HepG2 (cell line): ENCODE results near the gene CACNA1C. TPM values are rescaled to one million over a fixed set of nuclear protein-coding genes. Genes with fewer than 3 reads are reported as not detected.
A peak's percentile ranks its signal among the peaks of the same experiment; 100 is the strongest.

Experiments
- AHDC1 ChIP-seq: sonication (generic); formaldehyde crosslinking; IDR thresholded peaks from 2 replicates; pipeline ENCODE4 v1.5.1; 2020; ENCODE audit warnings: mild to moderate bottlenecking, missing genetic modification reagents, borderline replicate concordance
- ATF3 ChIP-seq: sonication (generic); formaldehyde crosslinking; IDR thresholded peaks from 2 replicates; pipeline ENCODE4 v1.4.0; 2020; ENCODE audit warnings: missing genetic modification reagents
- BHLHE40 ChIP-seq: IDR thresholded peaks from 2 replicates; pipeline ENCODE4 v1.6.1; 2011; ENCODE audit warnings: low read length, improper control_type of control experiment
- DPF2 ChIP-seq: sonication (generic); formaldehyde crosslinking; IDR thresholded peaks from 2 replicates; pipeline ENCODE4 v1.4.0; 2020; ENCODE audit warnings: mild to moderate bottlenecking, low read depth, missing genetic modification reagents, borderline replicate concordance
- ELF1 ChIP-seq: sonication (generic); formaldehyde crosslinking; IDR thresholded peaks from 2 replicates; pipeline ENCODE4 v1.4.0; 2020; ENCODE audit warnings: missing genetic modification reagents
- ELF3 ChIP-seq: IDR thresholded peaks from 2 replicates; pipeline ENCODE4 v1.6.1; 2016; ENCODE audit warnings: missing genetic modification reagents, missing compliant biosample characterization
- FOSL1 ChIP-seq: sonication (generic); formaldehyde crosslinking; IDR thresholded peaks from 2 replicates; pipeline ENCODE4 v1.9.0; 2021; ENCODE audit warnings: missing genetic modification reagents, borderline replicate concordance
- FOXO1 ChIP-seq: sonication (generic); formaldehyde crosslinking; IDR thresholded peaks from 2 replicates; pipeline ENCODE4 v1.4.0; 2020; ENCODE audit warnings: missing genetic modification reagents
- HMG20A ChIP-seq: IDR thresholded peaks from 2 replicates; pipeline ENCODE4 v1.6.1; 2016; ENCODE audit warnings: borderline replicate concordance
- HNF4A ChIP-seq: sonication (generic); formaldehyde crosslinking; IDR thresholded peaks from 2 replicates; pipeline ENCODE4 v1.4.0; 2020; ENCODE audit warnings: missing genetic modification reagents
- HNRNPK ChIP-seq: fragments of 200-400 bp; formaldehyde crosslinking; IDR thresholded peaks from 2 replicates; pipeline ENCODE4 v1.6.1; 2018; ENCODE audit warnings: low read length, low read depth, moderate library complexity, mild to moderate bottlenecking; ENCODE audit not compliant: poor library complexity, severe bottlenecking
- HOXA3 ChIP-seq: sonication (generic); formaldehyde crosslinking; IDR thresholded peaks from 2 replicates; pipeline ENCODE4 v1.5.0; 2020; ENCODE audit warnings: missing genetic modification reagents
- IRF2 ChIP-seq: IDR thresholded peaks from 2 replicates; pipeline ENCODE4 v1.6.1; 2018; ENCODE audit warnings: missing genetic modification reagents, missing compliant biosample characterization
- JUN ChIP-seq: sonication (generic); formaldehyde crosslinking; IDR thresholded peaks from 2 replicates; pipeline ENCODE4 v1.4.0; 2020; ENCODE audit warnings: mild to moderate bottlenecking, missing genetic modification reagents
- LCORL ChIP-seq, 2 experiments: fragments of 450-650 bp in 1 of 2; sonication (generic) in 1 of 2; formaldehyde crosslinking in 1 of 2; IDR thresholded peaks; 2 replicates each; pipeline versions ENCODE4 v1.5.0 to v1.6.1; 2017 to 2020; ENCODE audit warnings: antibody characterized with exemption in 1 of 2, missing genetic modification reagents in 1 of 2
- RXRA ChIP-seq: sonication (generic); formaldehyde crosslinking; IDR thresholded peaks from 2 replicates; pipeline ENCODE4 v1.5.1; 2020; ENCODE audit warnings: missing genetic modification reagents
- TBX3 ChIP-seq: fragments of 450-650 bp; IDR thresholded peaks from 2 replicates; pipeline ENCODE4 v1.6.1; 2017; ENCODE audit warnings: antibody characterized with exemption, mild to moderate bottlenecking, inconsistent platforms, borderline replicate concordance
- TEAD3 ChIP-seq: optimal IDR thresholded peaks from 2 replicates; pipeline ENCODE3; 2016; ENCODE audit warnings: borderline replicate concordance
- TFAP4 ChIP-seq: sonication (generic); IDR thresholded peaks from 2 replicates; pipeline ENCODE4 v1.6.1; 2016; ENCODE audit warnings: low read depth, borderline replicate concordance
- TFE3 ChIP-seq: IDR thresholded peaks from 2 replicates; pipeline ENCODE4 v1.6.1; 2016
- ZNF282 ChIP-seq: fragments of 450-650 bp; IDR thresholded peaks from 2 replicates; pipeline ENCODE4 v1.6.1; 2018; ENCODE audit not compliant: partially characterized antibody
- ZNF670 ChIP-seq: sonication (generic); formaldehyde crosslinking; IDR thresholded peaks from 2 replicates; pipeline ENCODE4 v1.8.0; 2022; ENCODE audit warnings: mild to moderate bottlenecking, missing genetic modification reagents, borderline replicate concordance
- polyA plus RNA-seq, 8 experiments: library from polyadenylated mRNA; depleted of rRNA in 3 of 8; stranded (reverse) in 7 of 8; unstranded in 1 of 8; fragments of >200 nt; fragmentation: Illumina TruSeq in 4 of 8; extraction: Trizol in 4 of 8; gene quantifications; 2 replicates each; pipeline versions ENCODE4 v1.2.1 to v1.2.3, GENCODE V29; 2011 to 2016; ENCODE audit warnings: low read depth in 4 of 8, missing spikeins in 1 of 8, mixed read lengths in 1 of 8; ENCODE audit not compliant: insufficient read depth in 1 of 8
- total RNA-seq, 5 experiments: library from RNA; depleted of rRNA; stranded (reverse); fragments of >200 nt; fragmentation: Illumina TruSeq; extraction: Trizol; gene quantifications; 2 replicates each; pipeline ENCODE4 v1.2.3, GENCODE V29; 2016; ENCODE audit warnings: low read depth in 1 of 5

CACNA1C gene
- total and polyA plus RNA-seq, 2 of the 13 experiments (the other 11 are each of a cell fraction or from before 2014, with no cell fraction given): not detected

GRCh38 chr12:2168808-2169207 lies 116.0 kb downstream of the CACNA1C start (continued):
- TF ChIP-seq AHDC1 (CRISPR knock-in tag): peak; percentile 83; the same call in 1 of the 2 replicates
- peak; percentile 48; the same call in 1 of the 2 replicates for TF ChIP-seq FOXO1 (CRISPR knock-in tag)
- TF ChIP-seq TBX3: peak; percentile 72; the same call in 1 of the 2 replicates
- peak; percentile 74 for TF ChIP-seq FOSL1 (CRISPR knock-in tag)
- peak; percentile 64; the same call in 1 of the 2 replicates for TF ChIP-seq JUN (CRISPR knock-in tag)
- peak; percentile 91 for TF ChIP-seq HNF4A
- TF ChIP-seq DPF2 (CRISPR knock-in tag): 0 out of 2 replicates have a peak, but pooled peaks have one; percentile 50
- TF ChIP-seq BHLHE40: 0 out of 2 replicates have a peak, but pooled peaks have one; percentile 9
- peak; percentile 42; the same call in 1 of the 2 replicates for TF ChIP-seq HOXA3
- peak; percentile 57; the same call in 1 of the 2 replicates for TF ChIP-seq TFAP4
- TF ChIP-seq ELF1: peak; percentile 40; the same call in 1 of the 2 replicates
- peak; percentile 75 for TF ChIP-seq ELF3 (CRISPR knock-in tag)
- TF ChIP-seq IRF2 (CRISPR knock-in tag): 0 out of 2 replicates have a peak, but pooled peaks have one; percentile 20
- TF ChIP-seq HMG20A (CRISPR knock-in tag): peak; percentile 80; the same call in 1 of the 2 replicates
- peak; percentile 47; the same call in 1 of the 2 replicates for TF ChIP-seq RXRA (CRISPR knock-in tag)
- TF ChIP-seq TFE3 (CRISPR knock-in tag): 0 out of 2 replicates have a peak, but pooled peaks have one; percentile 14
- TF ChIP-seq ZNF282: no peak
- no peak for TF ChIP-seq HNRNPK
- peak; percentile 84 for TF ChIP-seq TEAD3 (CRISPR knock-in tag)
- peak; percentile 76 for TF ChIP-seq ATF3 (CRISPR knock-in tag)
- 0 out of 2 replicates have a peak, but pooled peaks have one; percentile 40 for TF ChIP-seq ZNF670 (CRISPR knock-in tag)
- no peak for TF ChIP-seq LCORL (IDR thresholded peaks at IDR 0.05)
- peak; percentile 51; the same call in 1 of the 2 replicates for TF ChIP-seq LCORL (CRISPR knock-in tag; IDR thresholded peaks at IDR 0.05)
